Activated gamma-delta T cell treated with Interleukin-2 at 50 U/mL for 16 hours (primary cell): ENCODE measurements around the gene SMARCAL1.
A peak's percentile ranks its signal among the peaks of the same experiment; 100 is the strongest.
"Not testable (repeated sequence)": the region's sequence is repeated elsewhere in the genome, so short reads cannot be mapped to it uniquely, and the experiment has no call there.

Source experiments
- DNase-seq: peaks from one replicate; pipeline ENCODE4 v3.0.0-alpha.2; 2020

Gene SMARCAL1

GRCh38 chr2:216503159-216503629 lies 90.9 kb downstream of the SMARCAL1 start:
- no peak for DNase-seq

DNA sequence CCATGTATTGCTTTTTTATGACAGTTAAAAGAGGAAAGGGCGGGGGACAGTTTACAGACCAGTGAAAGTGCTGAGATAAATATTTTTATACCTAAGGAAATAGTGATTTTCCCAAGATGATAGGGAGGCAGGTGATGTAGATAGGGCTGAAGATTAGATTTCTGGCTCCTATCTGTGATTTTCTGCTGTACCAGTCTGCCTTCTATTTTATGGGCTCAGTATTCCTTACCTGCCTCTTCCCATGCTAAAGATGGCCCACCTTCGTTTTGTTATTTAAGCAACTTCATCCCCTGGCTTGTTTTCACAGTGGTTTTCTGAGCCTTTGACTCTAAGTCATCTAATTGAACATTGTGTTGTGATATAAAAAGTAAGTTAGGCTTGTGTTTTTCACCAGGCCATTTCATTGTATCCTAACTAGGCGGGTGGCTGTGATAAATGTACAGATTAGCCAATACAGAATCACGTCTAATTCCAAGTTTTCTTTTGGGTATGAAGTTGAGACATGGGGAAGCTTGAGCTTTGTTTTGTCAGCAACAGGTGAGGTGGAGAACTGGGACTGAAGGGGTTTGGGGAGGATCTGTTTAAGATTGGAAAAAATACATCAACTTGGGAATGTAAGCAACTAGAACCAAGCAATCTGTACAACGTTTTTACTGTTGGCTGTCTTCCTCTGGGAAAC lies 91.6 kb downstream of the SMARCAL1 start:
- no peak for DNase-seq

GRCh38 chr2:216504376-216504762 lies 92.1 kb downstream of the SMARCAL1 start:
- DNase-seq: no peak

GRCh38 chr2:216505133-216506106 lies 93.1 kb downstream of the SMARCAL1 start:
- no peak for DNase-seq

- DNase-seq: no peak
Measured at GRCh38 chr2:216507220-216508160, 95.2 kb downstream of the SMARCAL1 start.

DNA sequence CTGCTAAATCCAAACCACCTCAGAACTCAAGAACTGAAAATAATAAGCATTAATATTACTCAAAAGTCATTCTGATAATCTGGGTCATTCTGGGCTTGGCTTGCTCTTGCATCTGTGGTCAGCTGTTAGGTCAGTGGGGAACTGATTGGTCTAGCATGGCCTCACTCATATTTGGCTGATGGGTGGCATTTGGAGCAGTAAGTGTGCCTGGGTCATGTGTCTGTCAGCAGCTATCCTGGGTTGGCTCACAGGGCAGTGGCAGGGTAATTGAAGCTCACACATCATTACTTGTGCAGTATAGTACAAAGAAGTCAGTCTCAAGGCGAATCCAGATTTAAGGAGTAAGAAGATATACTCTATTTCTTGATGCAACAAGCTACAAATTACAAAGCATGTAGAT lies 95.9 kb downstream of the SMARCAL1 start:
- DNase-seq: no peak

DNA sequence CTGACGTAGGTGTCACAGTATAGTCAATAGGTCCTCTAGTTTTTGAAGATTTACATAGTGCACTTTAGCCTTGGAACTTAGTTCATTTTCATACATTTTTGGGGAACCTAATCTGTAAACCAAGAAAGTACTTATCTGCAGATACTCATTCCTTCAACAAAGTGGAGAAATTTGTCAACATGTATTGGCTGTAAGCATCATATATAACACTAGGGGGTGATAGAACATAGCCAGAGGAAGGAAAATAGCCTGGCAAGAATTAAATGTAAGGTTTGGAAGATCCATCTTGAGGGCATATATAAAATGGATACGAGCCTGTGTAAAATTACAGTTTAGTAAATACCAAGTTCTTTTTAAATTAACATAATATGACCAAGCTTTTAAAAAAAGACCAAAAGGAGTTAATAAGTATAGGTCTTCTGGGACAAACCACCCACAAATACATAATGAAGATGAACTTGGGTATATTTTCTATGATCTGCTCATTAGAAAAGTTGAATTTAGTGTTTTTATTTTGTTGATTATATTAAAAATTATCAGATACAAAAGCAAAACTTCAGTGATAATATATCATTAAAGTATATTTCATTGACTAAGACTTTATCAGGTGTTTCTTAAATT lies 104.6 kb downstream of the SMARCAL1 start:
- no peak for DNase-seq

GRCh38 chr2:216517447-216518225 lies 105.4 kb downstream of the SMARCAL1 start:
- DNase-seq: no peak

GRCh38 chr2:216518566-216519119 lies 106.4 kb downstream of the SMARCAL1 start:
- not testable (repeated sequence) for DNase-seq

GRCh38 chr2:216519154-216519762 lies 107.0 kb downstream of the SMARCAL1 start:
- peak; percentile 54 for DNase-seq

DNA sequence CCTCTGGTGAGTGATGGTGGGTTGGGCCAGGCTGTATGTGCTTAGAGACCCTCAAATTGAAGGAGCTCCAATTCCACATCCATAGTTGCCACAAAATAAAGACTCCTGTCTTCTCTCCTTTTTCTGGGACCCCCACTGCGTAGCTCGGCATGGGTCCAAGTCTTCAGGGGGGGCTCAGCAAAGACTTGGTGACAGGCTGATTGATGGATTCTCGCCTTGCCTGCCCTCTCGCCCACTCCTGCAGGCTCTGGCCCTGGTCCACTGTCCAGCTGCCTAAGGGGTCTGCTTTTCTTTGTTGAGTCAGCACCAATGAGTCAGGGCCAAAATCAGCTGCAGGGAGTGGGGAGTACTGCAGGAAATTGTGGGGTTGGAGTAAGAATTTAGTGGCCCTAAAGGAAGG lies 107.8 kb downstream of the SMARCAL1 start:
- no peak for DNase-seq

DNA sequence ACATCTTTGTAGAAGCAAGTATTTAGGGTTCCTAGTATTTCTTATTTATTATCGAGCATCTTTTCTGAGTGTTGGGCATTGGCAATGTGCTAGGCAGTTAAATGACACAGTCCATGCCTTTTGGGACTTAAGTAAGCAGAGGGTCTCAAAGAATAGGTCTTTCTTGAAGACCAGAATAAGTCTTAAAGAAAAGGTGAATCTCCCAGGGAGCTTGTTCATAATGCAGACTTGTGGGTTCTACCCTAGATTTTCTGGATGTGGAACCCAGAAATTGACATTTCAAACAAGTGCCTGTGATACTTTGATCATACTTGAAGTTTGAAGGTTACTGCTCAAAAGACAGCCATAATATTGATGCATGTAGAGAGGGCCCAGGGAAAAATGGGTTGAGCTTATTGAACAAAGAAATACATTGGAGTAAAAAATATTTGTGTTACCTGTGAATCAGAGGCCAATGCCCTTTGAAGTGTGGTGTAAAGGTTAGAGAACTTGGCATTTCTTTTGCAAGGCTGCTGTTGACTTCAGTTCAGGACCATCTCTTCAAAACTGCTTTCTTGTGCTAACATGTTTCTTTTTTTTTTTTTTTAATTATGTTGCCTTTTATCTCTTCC lies 110.7 kb downstream of the SMARCAL1 start:
- DNase-seq: no peak

DNA sequence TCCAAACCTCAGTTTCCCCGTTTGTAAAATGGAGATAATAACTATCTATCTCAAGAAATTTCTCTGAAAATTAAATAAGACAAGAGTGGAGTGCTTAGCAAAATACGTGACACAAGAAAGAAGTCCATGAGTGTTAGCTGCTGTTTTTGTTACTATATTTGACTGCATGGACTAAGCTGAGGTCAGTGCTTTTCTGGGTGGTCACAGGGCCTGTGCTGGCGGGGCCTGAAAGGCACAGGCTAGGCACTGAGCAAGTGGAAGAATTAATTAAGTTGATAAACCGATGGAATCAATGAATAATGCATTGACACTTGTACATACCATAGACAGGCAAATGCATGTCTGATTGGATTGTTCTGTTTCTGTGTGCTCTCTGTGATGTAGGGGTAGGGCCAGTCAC lies 113.7 kb downstream of the SMARCAL1 start:
- DNase-seq: no peak

DNA sequence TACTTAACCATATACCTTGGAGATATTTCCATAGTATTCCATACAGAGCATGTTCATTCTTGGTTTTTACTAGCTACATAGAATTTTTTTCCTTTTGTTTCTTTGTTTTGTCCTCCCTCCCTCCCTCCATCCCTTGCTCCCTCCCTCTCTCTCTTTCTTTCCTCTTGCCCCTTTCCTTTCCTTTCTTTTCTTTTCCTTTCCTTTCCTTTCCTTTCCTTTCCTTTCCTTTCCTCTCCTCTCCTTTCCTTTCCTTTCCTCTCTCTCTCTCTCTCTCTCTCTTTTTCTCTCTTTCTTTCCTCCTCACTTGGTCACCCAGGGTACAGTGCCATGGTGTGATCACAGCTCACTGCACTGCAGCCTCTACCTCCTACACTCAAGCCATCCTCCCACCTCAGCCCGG lies 114.7 kb downstream of the SMARCAL1 start:
- DNase-seq: no peak

- no peak for DNase-seq
Measured at GRCh38 chr2:216527600-216527999, 115.3 kb downstream of the SMARCAL1 start.

DNA sequence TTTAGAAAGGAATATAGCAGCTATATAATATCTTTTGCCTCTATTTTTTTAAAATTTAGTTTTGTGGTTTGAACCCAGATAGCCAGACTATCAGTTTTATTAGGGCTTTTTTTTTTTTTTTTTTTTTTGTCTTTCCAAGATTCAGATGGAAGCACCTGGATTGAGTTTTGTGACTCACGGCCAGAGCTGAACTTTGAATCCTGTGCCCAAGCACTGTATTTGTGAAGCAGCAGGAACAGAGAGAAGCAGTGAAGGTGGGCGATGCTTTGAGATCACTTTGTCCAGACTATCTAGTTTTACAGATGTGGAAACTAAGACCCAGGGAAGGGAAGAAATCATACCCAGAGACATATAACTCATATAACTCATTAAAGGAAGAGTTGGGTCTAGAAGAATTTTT lies 120.3 kb downstream of the SMARCAL1 start:
- no peak for DNase-seq
